HG02642 (cell line): ENCODE results near the gene ENDOV.

Experiments used
- ATAC-seq: cut with Tn5 transposase; IDR thresholded peaks from one replicate; pipeline ENCODE4 v1.9.1; 2021; ENCODE audit warnings: mild to moderate bottlenecking; ENCODE audit not compliant: unreplicated experiment, poor library complexity

ENDOV gene

GRCh38 chr17:80477647-80478478, 62.9 kb downstream of the ENDOV start:
- no peak for ATAC-seq

DNA sequence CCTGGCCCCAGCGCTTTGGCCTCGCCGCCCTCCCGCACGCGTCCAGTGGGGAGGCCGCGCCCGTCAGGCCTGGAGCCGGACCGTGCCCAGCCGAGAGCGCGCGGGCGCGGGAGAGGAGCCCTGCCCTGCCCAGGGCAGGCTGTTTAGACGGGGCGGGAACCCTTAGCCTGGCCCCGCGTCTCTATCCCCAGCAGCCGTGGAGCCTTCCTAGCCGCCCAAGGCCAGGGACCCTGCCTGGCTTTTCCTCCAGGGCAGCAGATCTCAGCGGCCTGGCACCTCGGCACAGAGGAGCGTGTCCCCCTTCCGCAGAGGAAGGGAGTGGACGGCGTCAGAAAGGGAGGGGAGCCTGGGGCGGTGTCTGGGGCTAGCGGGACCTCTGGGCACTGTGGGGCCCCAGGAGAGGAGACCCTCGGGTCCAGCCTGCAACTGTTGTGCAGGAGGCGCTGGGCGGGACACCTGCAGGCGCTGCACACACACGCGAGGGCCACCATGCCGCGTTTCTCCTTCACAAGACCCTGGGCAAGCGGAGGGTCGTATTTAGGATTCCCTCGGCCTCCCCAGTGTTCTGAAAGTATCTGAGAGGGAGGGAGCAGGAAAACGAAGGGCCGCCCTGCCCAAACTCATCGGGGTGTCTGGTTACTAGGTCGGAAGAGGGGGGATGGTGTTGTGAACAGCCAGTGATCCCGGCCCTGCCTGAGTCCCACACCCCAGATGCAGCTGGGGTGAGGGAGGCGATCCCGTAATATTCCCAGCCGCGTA, 63.7 kb downstream of the ENDOV start:
- no peak for ATAC-seq

DNA sequence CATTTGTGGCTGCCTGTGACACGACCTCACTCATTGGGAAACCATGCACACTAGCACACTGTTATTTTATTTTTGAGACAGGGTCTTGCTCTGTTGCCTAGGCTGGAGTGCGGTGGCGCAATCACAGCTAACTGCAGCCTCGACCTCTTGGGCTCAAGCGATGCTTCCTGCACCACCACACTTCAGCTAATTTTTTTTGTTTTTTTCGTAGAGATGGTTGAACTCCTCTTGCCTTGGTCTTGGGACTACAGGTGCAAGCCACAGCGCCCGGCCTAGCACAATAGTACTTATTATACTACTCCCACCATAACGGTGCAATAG, 64.2 kb downstream of the ENDOV start:
- no peak for ATAC-seq

- no peak for ATAC-seq
Measured at GRCh38 chr17:80480248-80480647, 65.3 kb downstream of the ENDOV start.

- ATAC-seq, result no peak
Measured at GRCh38 chr17:80481284-80482057, 66.5 kb downstream of the ENDOV start.

DNA sequence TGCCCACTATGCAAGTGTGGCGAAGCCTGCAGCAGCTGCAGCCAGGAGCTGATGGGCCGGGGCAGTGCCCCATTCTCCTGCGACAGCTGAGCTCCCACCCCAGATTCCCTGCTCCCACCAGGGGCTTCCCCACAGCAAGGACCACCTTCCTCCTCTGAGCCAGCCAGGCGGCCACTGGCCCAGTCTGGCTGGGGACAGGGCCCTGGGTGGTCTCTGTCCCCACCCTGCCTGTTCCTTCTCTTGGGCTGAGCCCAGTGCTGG, 67.0 kb downstream of the ENDOV start:
- ATAC-seq, result no peak

DNA sequence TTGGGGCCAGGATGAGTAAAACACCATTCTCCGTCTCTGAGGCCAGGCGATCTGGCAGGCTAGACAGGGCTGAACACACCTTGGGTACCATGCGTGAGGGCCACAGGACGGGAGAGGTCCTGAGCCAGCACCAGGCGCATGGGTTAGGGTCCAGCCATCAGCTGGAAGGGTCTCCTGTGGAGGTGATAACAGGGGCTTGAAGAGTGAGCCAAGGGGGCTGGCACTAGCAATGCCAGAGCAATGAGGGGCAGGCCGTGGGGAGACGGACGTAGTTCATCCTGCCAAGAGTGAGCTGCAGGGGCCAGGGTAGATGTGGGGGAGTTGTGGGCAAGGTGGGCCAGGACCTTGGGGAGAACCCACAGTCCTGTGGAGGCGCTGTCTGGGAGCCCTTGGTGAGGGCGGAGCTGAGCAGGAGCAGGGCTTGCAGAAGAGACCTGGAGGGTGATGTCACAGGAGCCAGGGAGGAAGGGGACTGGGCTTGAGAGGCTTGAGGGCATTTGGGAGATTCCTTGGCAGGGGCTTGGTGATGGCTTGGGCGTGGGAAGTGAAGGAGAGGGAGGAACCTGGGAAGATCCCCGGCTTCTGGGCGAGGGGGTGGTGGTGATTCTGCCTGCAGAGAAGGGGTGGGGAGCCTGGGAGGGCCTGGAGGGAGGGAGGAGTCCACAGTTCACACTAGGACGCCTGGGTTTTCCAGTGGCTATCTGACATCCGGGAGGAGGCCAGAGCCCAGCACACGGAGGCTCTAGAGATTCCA, 67.8 kb downstream of the ENDOV start:
- ATAC-seq, result no peak

- ATAC-seq, result no peak
Measured at GRCh38 chr17:80485846-80486245, 70.9 kb downstream of the ENDOV start.

- no peak for ATAC-seq
Measured at GRCh38 chr17:80486692-80487091, 71.7 kb downstream of the ENDOV start.

DNA sequence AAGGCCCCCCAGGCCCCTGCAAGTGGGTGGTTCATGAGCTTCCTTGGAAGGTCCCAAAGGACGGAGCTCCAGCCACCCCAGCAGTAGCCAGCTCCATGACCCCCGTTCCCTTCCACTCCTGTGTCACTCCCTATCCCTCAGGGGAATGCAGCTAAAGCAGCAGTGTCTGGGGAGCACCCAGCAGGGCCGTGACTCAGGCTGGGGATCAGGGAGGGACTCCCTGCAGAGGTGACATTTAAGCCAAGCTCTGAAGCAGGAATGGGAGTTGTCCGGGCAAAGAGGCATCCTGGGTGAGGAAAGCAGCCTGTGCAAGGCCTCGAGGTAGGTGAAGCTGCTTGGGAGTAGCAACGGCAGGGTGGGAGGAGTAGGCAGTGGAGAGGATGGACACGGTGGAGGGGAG, 72.5 kb downstream of the ENDOV start:
- no peak for ATAC-seq
